IMR-90 (cell line): ENCODE measurements around the gene AGO3.

Experiments
- CHD1 ChIP-seq: IDR thresholded peaks from 2 replicates; pipeline ENCODE4 v1.6.1; 2012; ENCODE audit warnings: low read depth, low read length, improper control_type of control experiment
- CTCF ChIP-seq: conservative IDR thresholded peaks from 2 replicates; pipeline ENCODE4 v1.5.1; 2012; ENCODE audit warnings: mild to moderate bottlenecking, low read depth, low read length, improper control_type of control experiment
- FOS ChIP-seq: fragments of 150-350 bp; IDR thresholded peaks from 2 replicates; pipeline ENCODE4 v1.6.1; 2016; ENCODE audit warnings: low read depth, low read length
- MAZ ChIP-seq: IDR thresholded peaks from 2 replicates; pipeline ENCODE4 v1.6.1; 2012; ENCODE audit warnings: low read depth, mild to moderate bottlenecking, low read length, improper control_type of control experiment, moderate library complexity, borderline replicate concordance
- MXI1 ChIP-seq: IDR thresholded peaks from 2 replicates; pipeline ENCODE4 v1.6.1; 2012; ENCODE audit warnings: low read depth, mild to moderate bottlenecking, low read length, moderate library complexity, borderline replicate concordance
- POLR2A ChIP-seq: IDR thresholded peaks from 2 replicates; pipeline ENCODE4 v1.6.1; 2012; ENCODE audit warnings: mild to moderate bottlenecking, low read depth, low read length
- RAD21 ChIP-seq: IDR thresholded peaks from 2 replicates; pipeline ENCODE4 v1.6.1; 2012; ENCODE audit warnings: low read length, improper control_type of control experiment
- RCOR1 ChIP-seq: IDR thresholded peaks from 2 replicates; pipeline ENCODE4 v1.6.1; 2012; ENCODE audit warnings: mild to moderate bottlenecking, low read length, improper control_type of control experiment; ENCODE audit not compliant: insufficient replicate concordance
- RFX5 ChIP-seq: IDR thresholded peaks from 2 replicates; pipeline ENCODE4 v1.8.0; 2012; ENCODE audit warnings: low read depth, mild to moderate bottlenecking, low read length, moderate library complexity
- SMC3 ChIP-seq: fragments of 150-350 bp; IDR thresholded peaks from 2 replicates; pipeline ENCODE4 v1.6.1; 2016; ENCODE audit warnings: low read depth, mild to moderate bottlenecking, antibody characterized with exemption, low read length, moderate library complexity

- TF ChIP-seq CTCF (no peak), POLR2A (no peak), CHD1 (no peak), RAD21 (no peak), RCOR1 (no peak), SMC3 (no peak), FOS (no peak), MXI1 (no peak), RFX5 (no peak), MAZ (no peak)
Observed at GRCh38 chr1:35945327-35945726, 14.4 kb downstream of the AGO3 start.
